Measurements from ENCODE around the gene ADCYAP1R1.

The ADCYAP1R1 gene

DNA sequence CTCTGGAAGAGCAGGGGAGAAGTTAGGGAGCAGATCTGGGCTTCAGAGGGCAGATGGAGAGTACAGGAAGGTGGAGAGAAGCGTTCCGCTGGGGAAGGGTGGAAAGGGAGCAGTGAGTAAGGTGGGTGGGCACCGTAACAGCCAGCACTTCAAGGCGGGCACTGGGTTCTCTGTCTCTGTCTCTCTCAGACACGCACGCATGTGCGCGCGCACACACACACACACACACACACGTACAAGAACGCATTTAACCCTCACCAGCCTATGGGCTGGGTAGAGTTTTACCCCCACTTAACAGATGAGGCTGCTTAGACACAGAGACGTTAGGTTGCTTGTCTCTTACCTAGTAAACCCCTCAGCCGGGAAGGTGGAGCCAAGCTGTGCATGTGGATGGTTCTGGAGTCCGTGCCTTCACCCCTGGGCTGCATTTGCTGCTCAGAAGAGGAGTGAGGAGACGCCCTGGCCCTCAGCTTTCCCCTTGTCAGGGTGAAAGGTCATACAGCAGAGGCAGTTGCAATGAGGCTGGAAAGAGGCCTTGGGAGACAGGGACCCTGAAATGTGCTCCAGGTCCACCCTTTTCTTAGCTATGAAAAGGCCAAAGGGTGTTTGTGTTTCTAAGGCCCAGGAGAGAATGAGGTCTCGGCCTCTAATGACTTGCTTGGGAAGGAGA lies 16.0 kb downstream of the ADCYAP1R1 start:
- no peak for DNase-seq (ENCODE audit: low spot score)

DNA sequence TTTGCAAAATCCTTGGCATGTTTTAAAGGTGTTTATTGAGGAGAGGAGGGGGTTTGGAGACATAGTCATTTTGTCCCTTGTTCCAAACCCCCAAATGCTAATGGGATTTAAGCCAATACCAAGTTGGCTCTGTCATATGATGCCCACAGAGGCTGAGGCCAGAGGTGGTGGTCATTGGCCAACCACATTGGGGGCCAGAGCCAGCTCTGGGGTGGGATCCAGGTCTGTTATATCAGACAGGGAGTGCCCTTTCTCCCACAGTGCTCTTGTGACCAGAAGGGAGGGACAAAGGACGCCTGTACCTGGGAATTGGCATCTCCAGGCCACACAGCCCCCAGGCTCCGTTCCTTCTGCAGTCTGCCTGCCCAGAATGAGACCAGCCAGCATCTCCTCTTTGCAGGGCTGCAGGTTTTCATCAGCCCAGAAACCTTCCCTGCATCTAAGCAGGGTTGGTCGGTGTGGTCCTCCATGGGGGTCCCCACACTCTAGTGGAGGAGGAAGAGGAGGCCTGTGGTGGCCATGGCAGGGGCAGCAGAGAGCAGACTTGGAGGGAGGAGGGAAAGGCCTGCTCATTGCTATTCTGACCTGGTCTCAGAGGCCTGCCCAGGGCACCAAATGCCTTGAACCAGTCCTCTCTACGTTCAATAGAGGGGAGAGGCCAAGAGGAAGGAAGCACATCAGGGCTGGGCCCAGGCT lies 17.9 kb downstream of the ADCYAP1R1 start:
- no peak for DNase-seq (ENCODE audit: low spot score)

- no peak for DNase-seq (ENCODE audit: low spot score)
These were observed 19.0 kb downstream of the ADCYAP1R1 start for GRCh38 chr7:31070991-31071644.

- no peak for DNase-seq (ENCODE audit: low spot score)
These were observed 19.5 kb downstream of the ADCYAP1R1 start for GRCh38 chr7:31071645-31072029.

- no peak for DNase-seq (ENCODE audit: low spot score)
These were observed 21.4 kb downstream of the ADCYAP1R1 start for GRCh38 chr7:31073326-31074119.

- no peak for DNase-seq (ENCODE audit: low spot score)
These were observed 21.9 kb downstream of the ADCYAP1R1 start for GRCh38 chr7:31074120-31074383.

DNA sequence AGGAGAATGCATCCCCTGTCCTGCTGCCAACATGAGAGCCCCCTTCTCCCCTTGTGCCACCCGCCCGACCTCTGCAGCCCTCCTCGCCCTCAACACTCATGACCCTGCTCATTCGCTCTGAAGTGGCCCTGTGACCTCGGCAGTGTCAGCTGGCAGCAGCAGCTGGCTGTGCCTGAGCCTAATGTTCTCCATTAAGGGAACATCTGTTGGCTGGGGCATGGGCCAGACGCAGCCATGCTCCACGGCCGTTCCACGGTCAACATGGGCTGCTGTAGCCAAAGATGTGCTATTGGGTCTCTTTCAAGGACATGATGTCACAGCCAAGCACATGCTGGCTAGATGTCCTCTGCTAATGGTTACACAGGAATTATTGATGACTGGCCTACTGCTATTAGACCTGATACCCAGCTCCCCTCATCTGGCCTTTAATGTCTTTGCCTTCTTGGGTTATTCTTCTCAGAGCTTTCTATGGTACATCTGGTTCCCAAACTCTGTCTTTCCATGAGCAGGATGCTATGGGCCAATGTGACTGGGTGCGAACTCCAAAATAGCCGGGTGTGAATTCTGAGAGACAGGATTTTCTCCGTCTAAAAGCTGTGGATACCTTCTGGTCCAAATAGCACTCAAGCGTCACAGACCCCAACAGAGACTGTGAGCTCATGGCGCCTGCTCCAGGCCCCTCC lies 22.4 kb downstream of the ADCYAP1R1 start:
- DNase-seq (ENCODE audit: low spot score), result no peak

DNA sequence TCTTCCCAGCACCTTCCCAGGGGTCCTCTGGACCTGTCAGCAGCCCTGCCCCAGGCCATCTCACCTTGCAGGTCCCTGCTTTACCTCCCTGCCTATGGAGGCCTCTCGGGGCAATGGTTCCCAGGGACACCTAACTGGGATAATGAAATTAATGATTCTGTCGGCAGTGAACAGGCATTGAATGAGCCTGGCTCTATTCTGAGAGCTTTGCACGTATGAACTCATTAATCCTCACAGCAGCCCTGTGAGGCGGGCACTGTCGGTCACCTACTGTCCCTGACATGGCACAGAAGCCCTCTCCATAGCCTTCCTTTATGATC lies 22.9 kb downstream of the ADCYAP1R1 start:
- no peak for DNase-seq (ENCODE audit: low spot score)

DNA sequence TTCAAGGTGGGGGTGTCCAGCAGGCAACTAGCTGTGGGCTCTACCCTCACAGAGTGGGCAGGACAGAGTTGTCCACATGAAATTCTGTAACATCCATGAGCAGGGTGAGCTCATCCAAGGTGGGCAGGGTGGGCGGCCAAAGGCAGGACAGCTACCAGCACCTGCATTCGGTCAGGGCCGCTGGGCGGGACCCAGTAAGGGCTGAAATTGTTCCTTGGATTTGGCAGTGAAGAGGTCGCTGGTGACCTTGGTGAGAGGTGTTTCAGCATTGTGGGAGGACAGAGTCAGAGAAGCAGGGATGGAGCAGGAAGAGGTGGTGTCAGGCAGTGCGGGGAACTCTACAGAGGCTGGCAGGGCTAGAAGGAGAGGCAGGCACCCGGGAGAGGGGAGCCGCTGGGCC lies 23.9 kb downstream of the ADCYAP1R1 start:
- DNase-seq (ENCODE audit: low spot score), result no peak

GRCh38 chr7:31076641-31077310 lies 24.7 kb downstream of the ADCYAP1R1 start:
- no peak for DNase-seq (ENCODE audit: low spot score)

DNA sequence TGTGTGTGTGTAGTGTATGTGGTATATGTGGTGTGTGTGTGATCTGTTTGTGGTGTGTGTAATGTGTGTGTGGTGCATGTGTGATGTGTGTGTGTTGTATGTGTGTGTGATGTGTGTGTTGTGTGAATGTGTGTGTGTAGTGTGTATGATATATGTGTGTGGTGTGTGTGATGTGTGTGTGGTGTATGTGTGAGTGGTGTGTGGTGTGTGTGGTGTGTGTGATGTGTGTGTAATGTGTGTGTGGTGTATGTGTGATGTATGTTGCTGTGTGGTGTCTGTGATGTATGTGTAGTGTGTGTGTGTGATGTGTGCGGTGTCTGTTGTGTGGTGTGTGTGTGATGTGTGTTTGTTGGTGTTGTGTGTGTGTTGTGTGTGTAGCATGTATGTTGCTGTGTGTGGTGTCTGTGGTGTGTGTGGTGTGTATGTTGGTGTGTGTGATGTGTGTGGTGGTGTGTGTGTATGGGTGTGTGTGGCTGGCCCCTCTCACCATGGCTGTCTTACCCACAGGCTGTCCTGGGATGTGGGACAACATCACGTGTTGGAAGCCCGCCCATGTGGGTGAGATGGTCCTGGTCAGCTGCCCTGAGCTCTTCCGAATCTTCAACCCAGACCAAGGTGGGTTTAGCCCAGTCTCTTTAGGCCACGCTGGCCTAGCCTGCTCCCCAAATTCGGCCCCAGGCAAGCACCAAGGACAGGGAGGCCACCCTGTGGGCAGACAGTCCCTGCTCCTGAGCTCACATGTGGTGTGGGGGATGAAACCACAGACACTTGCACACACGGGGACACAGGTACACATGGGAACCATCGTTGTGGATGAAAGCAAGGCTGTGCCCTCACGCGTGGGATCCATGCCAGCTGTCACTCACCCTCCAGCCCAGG lies 25.6 kb downstream of the ADCYAP1R1 start:
- DNase-seq (ENCODE audit: low spot score), result no peak

- DNase-seq (ENCODE audit: low spot score), result no peak
These were observed 26.4 kb downstream of the ADCYAP1R1 start for GRCh38 chr7:31078363-31078990.

DNA sequence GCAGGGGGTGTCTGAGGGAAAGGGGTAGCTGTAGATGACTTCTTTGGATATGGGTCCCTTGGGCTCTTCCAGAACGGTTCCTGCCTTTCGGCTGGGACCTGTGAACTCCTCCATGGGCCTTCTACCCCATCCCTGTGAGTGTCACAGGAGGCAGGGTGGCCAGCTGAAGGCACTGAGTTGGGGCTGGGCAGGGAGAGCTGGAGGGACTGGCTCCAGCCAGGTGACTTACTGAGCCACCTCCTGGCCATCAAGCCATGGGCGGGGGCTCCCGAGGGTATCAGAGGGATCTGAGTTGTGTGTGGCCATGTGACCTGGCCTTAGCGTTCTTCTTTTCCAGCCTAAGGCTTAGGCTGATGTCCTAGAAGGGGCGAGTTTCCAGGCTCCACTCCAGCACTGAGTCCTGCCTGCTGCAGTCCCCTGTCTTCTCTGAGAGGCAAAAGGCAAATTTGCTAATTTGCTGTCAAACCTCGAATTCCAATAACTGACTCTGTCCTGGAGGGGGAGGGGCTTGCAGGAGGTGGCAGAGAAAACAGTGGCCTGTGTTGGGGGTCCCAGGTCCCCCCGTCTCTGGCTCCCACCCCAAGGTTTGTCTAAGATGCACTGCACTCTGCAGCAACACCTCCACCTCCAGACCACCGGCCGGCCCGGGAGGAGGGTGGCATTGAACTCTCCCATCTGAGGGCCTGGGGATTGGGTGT lies 27.2 kb downstream of the ADCYAP1R1 start:
- no peak for DNase-seq (ENCODE audit: low spot score)

DNA sequence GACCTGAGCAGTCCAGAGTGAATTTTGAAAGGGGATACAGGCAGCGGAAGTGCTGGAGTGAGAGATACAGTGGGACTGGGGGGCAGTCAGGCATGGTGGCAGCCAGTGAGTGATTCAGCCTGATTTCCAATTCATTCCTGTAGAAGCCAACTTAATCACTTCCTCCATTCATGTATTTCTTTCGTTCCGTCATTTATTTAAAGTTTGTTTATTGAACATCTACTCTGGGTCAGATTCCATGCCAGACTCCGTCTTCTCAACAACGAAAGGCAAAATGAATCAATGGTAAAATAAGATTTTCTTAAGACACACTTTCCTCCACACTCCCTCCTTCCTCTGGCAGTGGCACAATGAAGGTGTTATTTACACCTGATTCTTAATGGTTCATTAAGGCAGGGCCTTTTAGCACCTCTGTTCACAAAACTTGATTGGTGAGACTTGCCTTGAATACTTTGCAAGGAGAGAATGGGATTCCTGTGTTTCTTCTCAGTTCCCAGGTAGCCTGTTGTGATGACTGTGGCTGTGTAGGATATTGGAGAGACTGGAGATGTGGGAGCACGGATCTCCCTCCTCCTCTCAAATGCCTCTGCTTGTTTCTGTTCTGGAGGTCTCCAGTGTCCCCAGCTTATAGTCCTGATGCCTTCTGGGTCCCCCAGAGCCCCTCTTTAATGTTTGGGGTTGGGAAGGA lies 27.9 kb downstream of the ADCYAP1R1 start:
- no peak for DNase-seq (ENCODE audit: low spot score)

- no peak for DNase-seq (ENCODE audit: low spot score)
These were observed 28.7 kb downstream of the ADCYAP1R1 start for GRCh38 chr7:31080763-31081162.

DNA sequence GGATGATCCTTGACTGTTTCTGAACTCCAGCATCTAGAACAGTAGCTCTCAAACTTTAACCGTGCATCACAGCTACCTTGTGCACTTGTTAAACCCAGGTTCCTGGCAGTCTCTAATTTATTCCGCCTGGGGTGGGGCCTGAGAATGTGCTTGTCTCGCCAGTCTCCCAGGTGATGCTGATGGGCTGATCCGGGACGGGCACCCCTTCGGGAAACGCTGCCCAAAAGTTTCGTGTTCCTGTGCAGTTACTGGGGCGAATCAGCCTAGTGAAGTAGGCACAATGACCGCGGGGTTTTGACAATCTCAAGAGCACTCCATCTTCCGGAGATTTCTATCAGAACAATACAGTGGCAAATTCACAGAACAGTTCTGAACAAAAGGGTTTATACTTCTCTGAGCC lies 29.9 kb downstream of the ADCYAP1R1 start:
- DNase-seq (ENCODE audit: low spot score), result no peak

- no peak for DNase-seq (ENCODE audit: low spot score)
These were observed 30.3 kb downstream of the ADCYAP1R1 start for GRCh38 chr7:31082447-31082846.

GRCh38 chr7:31083210-31083786 lies 31.2 kb downstream of the ADCYAP1R1 start:
- no peak for DNase-seq (ENCODE audit: low spot score)

GRCh38 chr7:31084226-31084625 lies 32.1 kb downstream of the ADCYAP1R1 start:
- no peak for DNase-seq (ENCODE audit: low spot score)
